Raji (cell line): Measurements from ENCODE around the gene CCDC13.
A peak's percentile ranks its signal among the peaks of the same experiment; 100 is the strongest.

Experiments
- POLR2A ChIP-seq: IDR thresholded peaks from 2 replicates; pipeline ENCODE4 v1.6.1; 2011; ENCODE audit warnings: low read depth, low read length, control low read depth; ENCODE audit not compliant: insufficient read depth

Gene CCDC13

GRCh38 chr3:42772670-42773408 lies at the start of gene CCDC13:
Gene CCDC13 (minus strand): TSS chr3:42773253. CDS start chr3:42758345, 14,908 bp downstream.
- TF ChIP-seq POLR2A: peak; percentile 66

- TF ChIP-seq POLR2A: no peak
Measured at GRCh38 chr3:42822828-42823227, 49.8 kb upstream of the CCDC13 start.

GRCh38 chr3:42820746-42821051 lies 47.6 kb upstream of the CCDC13 start:
- TF ChIP-seq POLR2A: no peak

GRCh38 chr3:42819351-42819965 lies 46.4 kb upstream of the CCDC13 start:
- no peak for TF ChIP-seq POLR2A

GRCh38 chr3:42815826-42816225 lies 42.8 kb upstream of the CCDC13 start:
- TF ChIP-seq POLR2A: no peak

- TF ChIP-seq POLR2A: no peak
Measured at GRCh38 chr3:42814914-42815507, 42.0 kb upstream of the CCDC13 start.

GRCh38 chr3:42814246-42814645 lies 41.2 kb upstream of the CCDC13 start:
- no peak for TF ChIP-seq POLR2A

GRCh38 chr3:42809202-42809601 lies 36.1 kb upstream of the CCDC13 start, which contains the start of gene ACKR2:
Gene ACKR2 (plus strand): TSS chr3:42809445. CDS start chr3:42864503, 55,058 bp downstream.
- no peak for TF ChIP-seq POLR2A

- TF ChIP-seq POLR2A: no peak
Measured at GRCh38 chr3:42807929-42808328, 34.9 kb upstream of the CCDC13 start.

GRCh38 chr3:42805141-42805821 lies 32.2 kb upstream of the CCDC13 start:
- no peak for TF ChIP-seq POLR2A

GRCh38 chr3:42804831-42805132 lies 31.7 kb upstream of the CCDC13 start:
- TF ChIP-seq POLR2A: no peak

- peak; percentile 72 for TF ChIP-seq POLR2A
Measured at GRCh38 chr3:42804106-42804830, 31.2 kb upstream of the CCDC13 start, which contains the start of gene HIGD1A. Gene HIGD1A (minus strand): TSS chr3:42804490. CDS start chr3:42794253, 10,237 bp downstream.

- no peak for TF ChIP-seq POLR2A
Measured at GRCh38 chr3:42803414-42804105, 30.5 kb upstream of the CCDC13 start.

- TF ChIP-seq POLR2A: no peak
Measured at GRCh38 chr3:42802876-42803413, 29.9 kb upstream of the CCDC13 start.

GRCh38 chr3:42801784-42802183 lies 28.7 kb upstream of the CCDC13 start:
- no peak for TF ChIP-seq POLR2A

- TF ChIP-seq POLR2A: no peak
Measured at GRCh38 chr3:42801048-42801620, 28.1 kb upstream of the CCDC13 start.
